GM18505 (cell line): ENCODE results near the gene KIF2C.
A peak's percentile ranks its signal among the peaks of the same experiment; 100 is the strongest.

Source experiments
- ATAC-seq: cut with Tn5 transposase; IDR thresholded peaks from one replicate; pipeline ENCODE4 v1.9.1; 2021; ENCODE audit not compliant: unreplicated experiment
- POLR2A ChIP-seq: IDR thresholded peaks from 4 replicates; pipeline ENCODE4 v1.6.1; 2011; ENCODE audit warnings: borderline replicate concordance; ENCODE audit not compliant: insufficient read depth, insufficient read length; ENCODE audit errors: extremely low read depth

Gene KIF2C

DNA sequence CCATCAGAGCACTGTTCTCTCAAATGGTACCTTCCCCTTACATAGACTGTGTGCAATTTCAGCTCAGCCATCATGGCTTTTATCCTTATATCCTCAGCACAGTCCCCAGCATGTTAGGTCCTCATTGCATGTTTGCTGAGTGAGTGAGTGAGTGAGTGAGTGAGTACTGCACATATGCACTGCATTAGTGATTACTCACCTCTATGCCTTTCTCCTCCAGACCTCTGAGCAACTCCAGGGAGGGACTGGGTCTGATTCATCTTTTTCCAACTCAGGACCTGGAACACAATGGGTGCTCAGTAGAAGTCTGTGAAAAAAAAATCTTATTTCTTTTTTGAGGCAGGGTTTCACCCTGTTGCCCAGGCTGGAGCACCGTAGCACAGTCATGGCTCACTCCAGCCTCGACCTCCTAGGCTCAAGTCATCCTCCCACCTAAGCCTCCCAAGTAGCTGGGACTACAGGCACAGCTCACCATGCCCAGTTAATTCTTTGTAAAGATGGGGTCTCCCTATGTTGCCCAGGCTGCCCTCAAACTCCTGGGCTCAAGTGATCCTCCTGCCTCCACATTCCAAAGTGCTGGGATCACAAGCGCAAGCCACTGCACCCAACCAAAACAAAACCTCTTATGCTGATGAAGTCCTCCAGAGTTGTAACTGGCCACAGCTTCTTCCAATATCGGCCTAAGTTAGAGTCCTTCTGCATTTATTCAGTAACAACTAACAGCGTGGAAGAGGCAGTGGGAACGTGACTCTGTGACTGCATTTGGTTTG is 32.3 kb upstream of the KIF2C start:
- TF ChIP-seq POLR2A: no peak
- ATAC-seq: no peak

GRCh38 chr1:44707959-44708831 is 31.4 kb upstream of the KIF2C start:
- ATAC-seq: no peak
- no peak for TF ChIP-seq POLR2A

DNA sequence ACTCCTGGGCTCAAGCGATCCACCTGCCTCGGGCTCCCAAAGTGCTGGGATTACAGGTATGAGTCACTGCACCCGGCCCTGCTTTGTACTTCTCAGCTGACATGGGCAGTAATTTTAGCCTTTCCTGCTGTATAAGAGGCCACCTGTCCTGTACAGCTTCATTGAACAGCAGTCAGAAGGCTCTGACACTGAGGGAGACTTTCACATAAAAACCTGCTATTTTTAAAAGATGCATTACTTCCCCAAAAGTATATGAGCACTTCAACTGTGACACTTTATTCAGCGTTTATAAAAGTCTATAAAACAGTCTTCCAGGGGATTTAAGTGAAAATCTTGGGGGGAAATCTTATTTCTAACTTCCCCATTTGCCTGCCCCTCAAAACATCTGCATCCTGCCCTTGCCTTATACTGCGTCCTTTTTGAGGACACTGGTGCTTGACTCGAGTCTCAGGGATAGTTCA is 26.3 kb upstream of the KIF2C start:
- no peak for TF ChIP-seq POLR2A
- ATAC-seq: no peak

DNA sequence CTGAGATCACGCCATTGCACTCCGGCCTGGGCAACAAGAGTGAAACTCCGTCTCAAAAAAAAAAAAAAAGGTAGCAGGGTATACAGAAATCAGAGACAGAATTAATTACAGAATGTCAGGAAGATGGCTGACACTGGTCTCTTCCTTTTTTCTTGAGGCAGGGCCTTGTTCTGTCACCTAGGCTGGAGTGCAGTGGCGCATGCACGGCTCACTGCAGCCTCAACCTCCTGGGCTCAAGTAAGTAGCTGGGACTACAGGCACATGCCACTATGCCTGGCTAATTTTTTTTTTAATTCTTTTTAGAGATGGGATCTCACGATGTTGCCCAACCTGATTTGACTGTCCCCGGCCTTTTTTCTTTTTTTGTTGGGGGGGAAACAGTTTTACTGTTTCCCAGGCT is 25.1 kb upstream of the KIF2C start:
- ATAC-seq: no peak
- no peak for TF ChIP-seq POLR2A

- no peak for ATAC-seq
- TF ChIP-seq POLR2A: no peak
Measured at GRCh38 chr1:44714944-44715571, 24.6 kb upstream of the KIF2C start.

DNA sequence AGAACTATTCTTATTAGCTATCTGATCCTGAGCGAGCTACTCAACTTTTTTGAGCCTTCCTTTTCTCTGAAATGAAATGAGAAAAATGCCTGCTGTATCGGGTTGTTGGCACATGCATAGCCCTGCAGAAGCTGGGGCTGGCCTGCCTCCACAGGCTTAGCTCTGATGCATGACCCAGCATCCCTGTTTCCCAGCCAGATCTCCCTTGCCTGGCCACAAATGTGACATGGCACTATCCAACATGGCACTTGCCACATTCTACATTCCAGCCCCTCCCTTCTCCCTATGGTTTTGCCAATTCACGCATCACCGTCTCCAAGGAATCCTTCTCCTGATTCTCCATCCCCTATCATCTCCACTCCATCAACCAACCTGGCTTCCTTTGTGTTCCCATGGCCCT is 22.5 kb upstream of the KIF2C start:
- TF ChIP-seq POLR2A: no peak

GRCh38 chr1:44717653-44718052 is 22.0 kb upstream of the KIF2C start:
- no peak for ATAC-seq
- TF ChIP-seq POLR2A: no peak

More for the DNA sequence above, 22.5 kb upstream of the KIF2C start:
- no peak for ATAC-seq

- no peak for ATAC-seq
- TF ChIP-seq POLR2A: no peak
Measured at GRCh38 chr1:44718091-44718490, 21.5 kb upstream of the KIF2C start.

DNA sequence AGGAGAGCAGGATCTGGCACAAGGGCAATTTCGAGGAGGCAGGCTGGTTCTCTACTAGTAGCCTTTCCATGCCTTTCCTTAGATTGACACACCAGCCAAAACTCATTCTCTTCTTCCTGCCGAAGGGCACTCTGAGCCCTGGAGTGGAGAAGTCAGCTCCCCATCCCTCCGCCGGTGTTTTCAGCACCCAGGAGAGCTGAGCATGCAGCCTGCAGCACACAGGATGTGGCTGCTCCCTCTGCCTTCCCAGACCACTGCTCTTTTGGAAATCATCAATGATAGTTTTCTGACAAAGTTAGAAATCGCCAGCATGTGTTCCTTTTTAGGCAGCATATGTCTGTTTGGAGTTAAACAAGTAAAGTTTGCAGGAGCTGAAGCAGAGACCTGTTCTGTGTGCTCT is 20.3 kb upstream of the KIF2C start:
- no peak for TF ChIP-seq POLR2A
- ATAC-seq: no peak

DNA sequence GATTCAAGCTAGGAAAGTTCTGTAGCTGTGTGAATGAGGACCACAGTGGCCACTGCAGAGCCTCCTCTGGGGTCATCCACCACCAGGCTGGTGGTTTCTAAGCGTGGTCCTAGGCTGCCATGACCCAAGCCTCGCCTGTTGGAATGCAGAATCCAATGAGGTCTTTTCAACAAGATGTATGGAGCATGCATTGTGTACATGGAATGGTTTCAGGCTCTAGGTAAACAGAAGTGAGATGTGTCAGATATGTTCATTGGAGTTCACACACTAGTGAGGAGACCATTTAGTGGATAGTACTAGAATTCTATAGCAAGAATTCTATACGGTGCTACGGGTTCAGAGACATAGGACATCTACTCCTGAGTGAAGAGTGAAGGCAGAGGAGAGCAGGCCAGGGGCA is 19.4 kb upstream of the KIF2C start:
- no peak for ATAC-seq
- no peak for TF ChIP-seq POLR2A

DNA sequence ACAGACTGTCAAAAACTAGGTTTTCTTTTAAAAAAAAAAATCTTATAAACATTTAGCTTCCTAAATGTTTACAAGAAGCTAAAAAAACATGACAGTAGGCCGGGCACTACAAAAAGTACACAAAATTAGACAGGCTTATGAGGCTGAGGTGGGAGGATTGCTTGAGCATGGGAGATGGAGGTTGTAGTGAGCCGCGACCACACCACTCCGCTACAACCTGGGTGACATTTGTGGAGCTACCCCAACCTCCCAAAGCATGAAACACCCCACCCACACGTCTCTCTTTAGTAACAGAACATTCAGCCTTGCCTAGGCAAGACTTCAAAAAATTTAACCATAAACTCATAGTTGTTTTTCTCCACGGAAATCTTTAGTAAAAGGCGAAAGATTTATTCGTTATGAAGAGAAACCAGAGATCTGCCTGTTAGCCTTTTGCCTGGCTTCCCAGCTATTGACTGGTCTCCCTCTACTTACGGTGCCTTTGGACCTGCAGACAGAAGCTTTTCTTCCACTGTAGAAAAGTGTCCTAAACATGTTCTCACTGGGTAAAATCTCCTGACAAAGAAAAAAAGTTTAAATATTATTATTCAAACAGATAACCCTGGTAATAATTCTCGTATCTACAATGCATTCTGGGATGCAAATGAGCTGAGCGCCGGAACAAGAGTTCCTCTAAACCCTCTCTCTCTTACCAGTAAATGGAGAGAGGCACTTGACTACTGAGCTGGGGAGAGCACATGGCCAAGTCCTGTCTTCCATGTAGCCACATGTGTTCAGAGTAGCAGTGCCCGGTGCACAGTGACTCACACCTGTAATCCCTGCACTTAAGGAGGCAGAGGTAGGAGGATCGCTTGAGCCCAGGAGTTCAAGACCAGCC is 17.9 kb upstream of the KIF2C start:
- peak; percentile 58 for ATAC-seq
- TF ChIP-seq POLR2A: peak; percentile 100

DNA sequence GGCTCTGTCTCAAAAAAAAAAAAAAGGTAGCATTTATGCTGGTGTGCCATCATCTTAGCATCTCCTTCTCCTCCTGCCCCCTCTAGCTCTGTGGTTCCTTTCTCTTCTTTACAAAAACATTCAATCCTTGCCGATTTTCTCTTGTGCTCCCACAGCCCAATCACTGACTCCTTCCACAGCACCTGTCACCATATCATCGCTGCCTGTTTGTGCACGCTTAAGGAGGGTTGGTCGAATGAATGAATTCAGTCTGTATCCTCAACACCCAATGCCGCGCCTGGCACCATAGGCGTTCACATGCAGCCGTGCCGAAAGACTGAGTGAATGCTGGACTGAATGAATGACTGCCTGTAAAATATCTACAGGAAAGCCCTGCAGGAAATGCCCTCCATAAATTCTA is 16.6 kb upstream of the KIF2C start:
- ATAC-seq: no peak
- TF ChIP-seq POLR2A: no peak
